COLO668 (cell line): ENCODE data around the gene SNX30.
"Not testable (repeated sequence)": the region's sequence is repeated elsewhere in the genome, so short reads cannot be mapped to it uniquely, and the experiment has no call there.

Experiments
- DNase-seq: peaks from one replicate; lab custom pipeline; 2025; ENCODE audit not compliant: unreplicated experiment; lab: John Stamatoyannopoulos, UW

Gene SNX30, protein sequence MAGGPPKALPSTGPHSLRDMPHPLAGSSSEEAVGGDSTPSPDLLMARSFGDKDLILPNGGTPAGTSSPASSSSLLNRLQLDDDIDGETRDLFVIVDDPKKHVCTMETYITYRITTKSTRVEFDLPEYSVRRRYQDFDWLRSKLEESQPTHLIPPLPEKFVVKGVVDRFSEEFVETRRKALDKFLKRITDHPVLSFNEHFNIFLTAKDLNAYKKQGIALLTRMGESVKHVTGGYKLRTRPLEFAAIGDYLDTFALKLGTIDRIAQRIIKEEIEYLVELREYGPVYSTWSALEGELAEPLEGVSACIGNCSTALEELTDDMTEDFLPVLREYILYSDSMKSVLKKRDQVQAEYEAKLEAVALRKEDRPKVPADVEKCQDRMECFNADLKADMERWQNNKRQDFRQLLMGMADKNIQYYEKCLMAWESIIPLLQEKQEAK

DNA sequence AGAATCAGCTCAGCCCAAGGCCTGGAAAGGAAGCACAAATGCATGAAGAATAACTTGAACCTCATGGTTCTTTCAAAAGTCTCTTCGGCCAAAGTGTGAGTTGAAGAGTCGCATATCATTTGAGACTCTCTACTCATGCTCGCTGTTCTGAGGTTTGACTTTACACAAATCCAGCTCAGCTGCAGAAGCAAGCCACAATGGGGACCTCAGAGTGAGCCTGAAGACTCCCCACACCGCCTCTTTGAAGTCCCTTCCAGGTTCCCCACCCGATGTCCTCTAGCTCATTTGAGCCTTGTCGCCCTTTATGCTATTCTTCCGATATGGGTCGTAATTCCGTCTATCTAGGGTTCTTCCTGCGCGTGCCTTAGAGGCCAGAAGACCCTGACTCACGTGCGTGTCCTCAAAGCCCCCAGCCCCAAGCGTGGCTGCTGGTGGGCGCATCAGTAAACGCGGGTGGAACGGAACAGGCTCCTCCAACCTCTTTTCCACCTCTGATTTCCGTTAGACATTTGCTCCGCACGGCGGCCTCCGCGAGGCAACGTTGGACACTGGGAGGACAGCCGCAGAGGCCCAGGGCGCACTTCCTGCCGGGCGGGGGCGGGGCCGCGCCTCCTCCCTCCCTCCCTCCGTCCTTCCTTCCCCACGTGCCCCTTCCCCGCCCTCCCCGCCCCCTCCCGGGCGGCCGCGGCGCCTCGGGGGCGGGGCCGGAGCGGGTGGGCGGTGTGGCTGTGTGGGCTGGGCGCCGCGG, at the start of gene SNX30:
SNX30 (plus strand) TSS at position 745 of the 748 bp plus-strand sequence. CDS start 242 bp downstream, outside the sequence.
- peak; percentile 94 for DNase-seq

GRCh38 chr9:112703304-112703703, 47.3 kb upstream of the SNX30 start:
- no peak for DNase-seq

- no peak for DNase-seq
Observed at GRCh38 chr9:112705768-112706427, 44.7 kb upstream of the SNX30 start.

DNA sequence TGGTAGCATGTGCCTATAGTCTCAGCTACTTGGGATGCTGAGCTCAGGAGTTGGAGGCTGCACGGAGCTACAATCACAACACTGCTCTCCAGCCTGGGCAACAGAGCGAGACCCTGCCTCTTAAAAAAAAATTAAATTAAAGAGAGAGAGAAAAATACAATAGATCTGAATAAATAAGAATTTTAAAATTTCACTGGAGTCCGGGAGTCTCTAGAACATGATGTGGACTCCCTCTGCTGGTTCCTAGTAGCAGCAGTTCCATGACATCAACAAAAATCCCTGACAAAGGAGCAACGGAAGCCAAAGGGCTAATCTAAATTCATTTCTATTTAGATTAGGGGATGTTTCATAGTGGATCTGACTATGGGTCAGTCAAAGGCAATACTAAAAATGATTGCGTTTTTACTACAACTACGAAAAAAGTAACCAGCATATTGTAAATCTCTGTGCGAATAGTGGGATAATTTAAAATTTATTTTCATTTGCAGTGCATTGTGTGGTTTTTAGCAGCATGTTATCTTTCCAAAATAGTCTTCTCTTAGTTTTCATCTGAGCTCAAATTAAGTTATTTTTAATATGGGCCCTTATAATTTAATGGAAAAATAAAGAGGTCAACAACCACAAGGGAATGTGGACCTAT, 39.4 kb upstream of the SNX30 start:
- DNase-seq, result no peak

GRCh38 chr9:112712678-112713077, 37.9 kb upstream of the SNX30 start:
- no peak for DNase-seq

GRCh38 chr9:112717661-112718331, 32.8 kb upstream of the SNX30 start, which contains the start of gene INIP:
TSS of gene INIP (minus strand) at chr9:112718117. CDS start at chr9:112716485, 1,632 bp downstream.
- peak; percentile 97 for DNase-seq

- no peak for DNase-seq
Observed at GRCh38 chr9:112719241-112719691, 31.3 kb upstream of the SNX30 start.

GRCh38 chr9:112719696-112720095, 30.9 kb upstream of the SNX30 start:
- DNase-seq, result no peak

DNA sequence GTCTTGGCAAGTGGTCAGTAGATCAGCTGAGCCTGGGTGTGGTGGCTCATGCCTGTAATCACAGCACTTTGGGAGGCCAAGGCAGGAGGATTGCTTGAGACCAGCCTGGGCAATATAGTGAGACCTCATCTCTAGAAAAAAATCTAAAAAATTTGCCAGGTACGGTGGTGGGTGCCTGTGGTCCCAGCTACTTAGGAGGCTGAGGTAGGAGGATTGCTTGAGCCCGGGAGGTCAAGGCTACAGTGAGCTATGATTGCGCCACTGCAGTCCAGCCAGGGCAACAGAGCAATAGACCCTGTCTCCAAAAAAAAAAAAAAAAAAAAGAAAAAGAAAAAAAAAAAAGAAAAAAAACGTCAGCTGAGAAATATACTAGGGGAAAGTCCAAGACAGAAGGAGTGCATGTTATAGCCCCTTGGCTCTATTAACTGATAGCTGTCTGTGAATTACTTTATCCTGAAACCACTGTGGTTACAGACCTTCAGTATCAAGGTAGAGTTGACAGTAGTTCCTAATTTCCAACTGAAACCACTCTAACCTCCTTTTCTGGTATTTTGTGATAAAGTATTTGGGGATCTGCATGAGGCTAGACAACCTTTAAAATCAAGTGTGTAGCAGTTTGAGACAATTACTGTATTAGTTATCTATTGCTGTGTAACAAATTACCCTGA, 30.3 kb upstream of the SNX30 start:
- no peak for DNase-seq

DNA sequence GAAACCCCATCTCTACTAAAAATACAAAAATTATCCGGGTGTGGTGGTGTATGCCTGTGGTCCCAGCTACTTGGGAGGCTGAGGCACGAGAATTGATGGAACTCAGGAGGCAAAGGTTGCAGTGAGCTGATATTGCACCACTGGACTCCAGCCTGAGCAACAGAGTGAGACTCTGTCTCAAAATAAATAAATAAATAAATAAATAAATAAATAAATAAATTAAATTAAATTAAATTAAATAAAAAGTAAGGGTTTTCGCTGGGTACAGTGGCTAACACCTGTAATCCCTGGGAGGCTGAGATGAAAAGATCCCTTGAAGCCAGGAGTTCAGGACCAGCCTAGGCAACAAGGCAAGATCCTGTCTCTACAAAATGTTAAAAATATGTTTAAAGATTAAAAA, 27.8 kb upstream of the SNX30 start:
- DNase-seq, result not testable (repeated sequence)

- DNase-seq, result no peak
Observed at GRCh38 chr9:112725961-112726360, 24.6 kb upstream of the SNX30 start.

DNA sequence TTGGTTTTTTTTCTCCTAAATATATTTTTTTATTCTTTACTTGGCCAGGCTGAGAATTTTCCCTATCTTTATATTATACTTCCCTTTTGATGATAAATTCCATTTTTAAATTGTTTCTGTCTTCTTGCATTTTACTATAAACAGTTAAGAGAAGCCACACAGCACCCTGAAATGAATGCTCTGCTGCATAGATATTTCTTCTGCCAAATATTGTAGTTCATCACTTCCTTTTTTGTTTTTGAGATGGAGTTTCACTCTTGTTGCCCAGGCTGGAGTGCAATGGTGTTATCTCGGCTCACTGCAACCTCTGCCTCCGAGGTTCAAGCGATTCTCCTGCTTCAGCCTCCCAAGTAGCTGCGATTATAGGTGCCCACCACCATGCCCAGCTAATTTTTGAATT, 24.1 kb upstream of the SNX30 start:
- DNase-seq, result no peak

DNA sequence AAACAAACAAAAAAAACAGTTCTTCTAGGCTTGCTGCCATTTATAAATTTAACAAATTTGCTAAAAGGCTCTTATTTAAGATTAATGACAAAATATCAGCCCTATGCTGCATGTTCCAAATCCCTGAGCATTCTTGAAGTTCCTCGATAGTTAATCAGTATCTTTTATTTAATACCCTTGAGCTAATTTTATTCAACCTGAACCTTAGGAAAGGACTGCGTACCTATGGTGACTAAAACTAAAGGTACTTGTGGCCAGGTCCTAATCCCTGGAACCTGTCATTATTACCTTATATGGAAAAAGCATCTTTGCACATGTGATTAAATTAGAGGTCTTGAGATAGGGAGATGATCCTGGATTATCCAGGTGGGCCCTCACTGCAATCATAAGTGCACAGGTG, 22.2 kb upstream of the SNX30 start:
- DNase-seq, result no peak

DNA sequence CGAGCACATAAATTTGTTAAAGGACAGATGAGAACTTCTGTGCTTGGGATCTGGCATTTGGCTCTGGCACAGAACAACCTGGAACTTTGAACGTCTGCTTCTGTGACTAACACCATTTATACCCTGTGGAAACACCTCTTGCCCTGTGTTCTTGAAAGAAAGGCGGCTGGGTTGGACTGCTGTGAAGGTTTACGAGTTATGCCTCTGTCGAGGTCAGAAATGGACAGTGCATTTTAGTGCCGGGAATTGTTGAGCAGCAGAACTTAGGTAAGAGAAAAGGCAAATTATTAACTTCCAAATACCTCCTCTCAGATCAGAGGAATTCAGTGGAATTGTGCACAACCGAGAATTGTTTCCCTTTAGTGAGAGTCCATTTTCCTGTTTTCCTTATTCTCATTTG, 18.6 kb upstream of the SNX30 start:
- DNase-seq, result no peak

- DNase-seq, result no peak
Observed at GRCh38 chr9:112734892-112735291, 15.7 kb upstream of the SNX30 start.

DNA sequence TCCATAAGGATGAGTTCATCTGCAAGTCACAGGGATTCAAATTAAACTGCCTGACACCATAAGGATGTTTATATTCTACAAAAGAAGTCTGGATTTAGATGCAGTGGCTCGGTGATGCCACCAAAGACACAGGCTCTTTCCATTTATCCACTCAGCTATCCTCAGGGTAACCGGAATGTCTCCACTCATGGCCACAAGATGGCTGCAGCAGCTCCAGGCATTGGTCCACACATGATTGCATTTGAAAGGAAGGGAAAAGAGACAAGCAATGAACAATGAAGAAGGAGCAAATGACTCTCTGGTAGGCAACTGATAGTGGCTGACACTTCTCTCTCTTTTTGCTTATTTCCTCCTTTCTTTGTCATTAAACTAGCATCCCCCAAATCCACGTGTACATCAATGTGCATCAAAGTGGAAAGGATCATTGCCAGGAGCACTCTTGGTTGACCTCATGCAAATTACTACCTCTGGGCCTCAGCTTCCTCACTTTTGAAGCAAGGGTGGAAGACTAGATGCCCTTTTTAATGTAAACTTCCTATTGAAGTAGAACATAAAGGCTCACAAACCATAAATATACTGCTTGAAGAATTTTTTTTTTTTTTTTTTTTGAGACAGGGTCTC, 7.2 kb upstream of the SNX30 start:
- DNase-seq, result no peak

GRCh38 chr9:112744177-112744576, 6.4 kb upstream of the SNX30 start:
- DNase-seq, result no peak

DNA sequence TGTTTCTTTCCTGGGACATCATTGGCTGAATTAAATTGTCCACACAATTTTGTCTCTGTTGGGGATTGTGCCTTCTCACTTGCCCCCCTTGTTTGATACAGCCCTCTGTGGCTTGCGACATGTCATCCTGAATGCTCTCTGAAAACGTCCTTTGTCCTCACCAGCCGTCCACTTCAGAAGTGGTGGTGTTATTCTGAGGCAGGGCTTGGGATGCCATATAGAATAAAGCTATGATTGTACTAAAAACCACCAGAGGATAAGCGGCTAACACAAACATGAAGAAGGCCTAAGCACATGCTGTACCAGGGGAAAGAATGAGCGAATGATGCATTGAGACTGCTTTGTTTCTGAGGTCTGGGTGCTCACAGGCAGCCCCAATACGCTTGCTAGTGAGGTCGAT, 3.5 kb upstream of the SNX30 start:
- no peak for DNase-seq

- no peak for DNase-seq
Observed at GRCh38 chr9:112750764-112751055, 150 bp downstream of the SNX30 start.
